Measurements from ENCODE around the gene IKZF2. TPM values are rescaled to one million over a fixed set of nuclear protein-coding genes. Genes with fewer than 3 reads are reported as not detected.

Gene IKZF2
- total RNA-seq, result 5.2 and 10.0 TPM in 2 replicates

GRCh38 chr2:213151437-213152064, at the start of gene IKZF2:
Gene IKZF2, minus strand, starts transcription at chr2:213151612. Its CDS starts 2,983 bp downstream, at chr2:213148629.

Other genes starting within 250 kb of the IKZF2 start
- gene SPAG16, start 132.9 kb upstream of the IKZF2 start, total RNA-seq, result 18.5 and 27.8 TPM in 2 replicates

Data from smooth muscle cell of the pulmonary artery (primary cell).